GM20431 (cell line): ENCODE results near the gene ADARB2.

ENCODE experiments used
- in situ Hi-C: fragments of 300-500 bp; cut with MseI, MboI; formaldehyde crosslinking; loops from one replicate; pipeline ENCODE4 v1.15.0; 2020; ENCODE audit warnings: low sequenced_read_pairs; ENCODE audit not compliant: unreplicated experiment

Gene ADARB2

DNA sequence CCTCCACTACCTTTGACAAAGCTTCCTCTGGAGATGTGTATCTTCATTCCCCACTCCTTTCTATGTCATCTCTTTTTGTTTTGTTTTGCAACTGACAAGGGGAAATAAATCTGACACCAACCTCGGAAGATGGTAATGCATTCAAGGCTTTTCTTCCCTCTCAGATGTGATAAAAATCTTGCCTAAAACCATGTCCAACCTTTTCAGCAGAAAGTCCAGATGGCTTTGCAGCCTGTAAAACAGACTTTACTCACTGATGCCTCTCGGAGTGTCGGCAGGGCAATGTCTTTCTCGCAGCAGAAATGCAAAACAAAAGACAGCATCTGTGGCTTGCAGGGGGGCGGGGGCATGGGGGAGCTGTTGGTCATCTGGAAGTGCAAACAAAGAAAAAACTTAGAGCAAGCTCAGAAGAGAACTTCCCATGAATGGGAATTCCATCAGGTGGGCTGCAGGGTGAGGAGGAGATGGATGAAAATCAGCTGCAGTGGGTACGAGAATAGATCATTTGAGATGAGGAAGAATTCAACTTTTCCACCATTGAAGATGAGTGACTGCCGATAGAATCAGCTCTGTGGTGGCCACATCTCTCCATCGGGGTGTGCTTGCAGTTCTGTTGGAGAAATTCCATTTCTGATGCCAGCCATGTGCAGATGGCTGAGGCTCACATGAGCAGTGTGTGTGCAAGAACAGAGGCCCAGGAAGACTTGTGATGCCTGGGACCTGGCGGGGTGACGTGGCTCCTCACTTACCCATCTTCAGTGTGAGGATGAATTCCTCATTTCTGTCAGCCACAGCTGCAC lies 443.5 kb downstream of the ADARB2 start:
- in situ Hi-C loops = no loop called here

DNA sequence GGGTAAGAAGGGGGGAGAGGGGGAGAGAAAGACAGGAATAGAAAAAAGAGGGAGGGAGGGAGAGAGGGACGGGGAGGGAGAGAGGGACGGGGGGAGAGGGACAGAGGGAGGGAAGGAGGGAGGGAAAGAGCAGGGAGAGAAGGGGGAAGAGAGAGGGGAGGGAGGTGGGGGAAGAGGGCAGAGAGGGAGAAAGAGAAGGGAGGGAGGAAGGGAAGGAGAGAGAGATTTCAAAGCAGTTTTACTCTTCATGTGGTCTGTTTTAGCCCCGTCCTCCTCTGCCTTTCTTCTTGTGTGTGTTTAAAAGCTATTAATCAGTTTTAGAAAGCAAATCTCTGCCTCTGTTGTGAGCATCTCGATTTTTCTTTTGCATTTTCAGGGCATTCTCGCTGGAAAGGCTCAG lies 444.2 kb downstream of the ADARB2 start:
- in situ Hi-C loops = no loop called here

DNA sequence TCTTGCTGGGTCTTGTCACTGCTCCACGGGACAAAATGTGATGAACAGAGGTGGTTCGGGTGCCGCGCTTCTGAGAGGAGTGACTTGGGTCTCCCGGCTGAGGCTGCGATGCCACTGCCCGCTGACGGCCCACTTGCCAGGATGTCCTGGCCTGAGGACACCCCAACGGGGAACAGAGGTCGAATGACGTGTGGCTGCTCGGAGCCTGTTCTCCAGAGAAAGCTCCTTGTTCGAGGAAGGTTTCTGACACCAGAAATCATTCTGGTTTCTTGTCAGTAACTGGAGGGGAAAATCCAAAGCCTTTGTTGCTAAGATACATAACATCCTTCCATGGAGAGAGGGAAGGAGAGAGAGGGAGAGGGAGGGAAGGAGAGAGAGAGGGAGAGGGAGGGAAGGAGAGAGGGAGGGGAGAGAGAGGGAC lies 444.7 kb downstream of the ADARB2 start:
- in situ Hi-C loops = no loop called here

GRCh38 chr10:1291178-1292090 lies 445.9 kb downstream of the ADARB2 start:
- in situ Hi-C loops = no loop called here

- in situ Hi-C loops = no loop called here
Measured at GRCh38 chr10:1290071-1290471, 447.3 kb downstream of the ADARB2 start.

- in situ Hi-C loops = no loop called here
Measured at GRCh38 chr10:1289591-1289990, 447.7 kb downstream of the ADARB2 start.

DNA sequence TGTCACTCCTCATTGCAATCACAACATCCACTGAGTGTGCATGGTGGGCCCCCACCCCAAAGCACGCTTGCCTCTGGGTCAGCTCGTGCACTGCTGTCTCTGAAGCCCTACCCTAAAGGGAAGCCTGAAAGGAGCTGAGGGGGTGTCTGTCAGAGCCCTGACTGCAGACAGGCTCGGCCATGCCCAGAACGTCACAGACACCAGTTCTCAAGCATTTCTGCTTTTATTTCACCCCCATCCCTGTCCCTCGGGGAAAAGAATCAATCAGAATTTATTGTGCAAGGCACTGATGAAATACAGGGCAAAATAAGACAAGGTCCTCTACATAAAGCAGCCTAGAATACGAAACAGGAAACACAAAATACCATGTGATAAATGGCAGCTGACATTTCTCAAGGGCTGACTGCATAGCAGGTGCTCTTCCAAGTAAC lies 449.3 kb downstream of the ADARB2 start:
- in situ Hi-C loops = no loop called here

- in situ Hi-C loops = no loop called here
Measured at GRCh38 chr10:1287487-1287886, 449.8 kb downstream of the ADARB2 start.

DNA sequence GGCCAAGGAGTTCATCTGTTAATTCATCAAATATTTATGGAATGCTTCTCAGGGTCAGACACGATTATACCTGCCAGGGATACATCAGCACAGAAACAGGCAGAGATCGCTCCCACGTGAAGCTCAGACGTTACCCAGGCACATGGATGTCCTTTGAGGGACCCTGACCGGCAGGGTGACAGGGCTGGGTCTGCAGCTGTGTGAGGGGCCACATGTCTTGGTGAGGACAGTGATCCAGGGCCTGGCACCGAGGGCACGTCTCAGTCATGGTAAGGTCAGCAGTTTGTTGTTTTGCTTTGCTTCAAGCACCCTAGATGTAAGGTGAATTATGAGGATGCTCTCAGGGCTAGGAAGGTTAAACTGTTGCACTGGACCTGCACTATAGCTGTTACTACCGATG lies 453.2 kb downstream of the ADARB2 start:
- in situ Hi-C loops = no loop called here

DNA sequence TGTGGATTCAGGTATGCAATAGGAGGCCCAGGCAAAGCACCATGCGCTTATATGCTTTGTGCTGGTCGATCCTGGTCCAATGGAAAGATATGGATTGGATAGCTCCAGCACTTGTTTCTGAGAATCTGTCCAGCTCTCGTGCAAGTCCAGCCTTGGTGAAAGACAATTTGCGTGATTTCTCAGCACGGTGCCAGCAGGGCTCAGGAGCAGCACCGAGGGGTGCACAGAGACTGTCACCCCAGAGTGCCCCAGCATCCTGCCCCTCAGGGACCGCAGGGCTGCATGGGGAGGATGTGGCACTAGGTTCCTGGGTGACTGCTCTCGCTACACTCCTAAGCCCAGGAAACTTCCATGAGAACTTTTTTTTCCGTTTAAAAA lies 455.9 kb downstream of the ADARB2 start:
- in situ Hi-C loops = no loop called here

DNA sequence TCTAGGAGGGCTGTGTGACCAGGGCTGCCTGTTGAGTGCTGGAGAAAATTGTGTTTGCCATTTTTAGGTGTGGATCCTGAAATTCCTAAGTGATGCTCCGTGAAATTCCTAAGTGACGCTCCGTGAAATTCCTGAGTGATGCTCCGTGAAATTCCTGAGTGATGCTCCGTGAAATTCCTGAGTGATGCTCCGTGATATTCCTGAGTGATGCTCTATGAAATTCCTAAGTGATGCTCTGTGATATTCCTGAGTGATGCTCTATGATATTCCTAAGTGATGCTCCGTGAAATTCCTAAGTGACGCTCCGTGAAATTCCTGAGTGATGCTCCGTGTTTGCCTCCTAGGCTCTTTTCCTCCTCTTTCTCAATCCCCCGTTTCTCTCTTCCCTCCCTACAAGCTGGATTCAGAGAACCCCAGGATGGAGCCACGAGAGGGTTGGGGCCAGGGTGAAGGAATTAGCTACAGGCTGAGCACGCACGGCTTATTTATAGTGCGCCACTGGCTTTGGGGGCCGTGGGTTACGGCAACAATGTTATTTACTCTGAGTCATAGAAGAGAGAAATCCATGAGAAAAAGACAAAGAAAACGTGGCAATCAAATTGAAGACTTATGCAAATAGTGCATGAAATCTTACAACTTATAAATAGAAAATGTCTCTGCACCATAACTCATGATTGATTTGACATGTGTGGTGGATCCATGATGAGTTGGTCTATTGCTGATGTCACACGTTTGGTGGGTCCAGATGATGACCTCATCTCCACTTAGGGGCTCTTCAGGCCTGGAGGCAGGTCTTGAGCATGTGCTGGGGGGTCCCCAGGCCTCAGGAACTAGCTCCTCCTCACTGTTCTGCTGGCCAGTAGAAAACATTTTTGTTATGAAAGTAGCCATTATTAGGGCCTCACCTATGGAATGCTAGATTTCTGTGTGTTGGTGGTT lies 456.6 kb downstream of the ADARB2 start:
- in situ Hi-C loops = no loop called here

DNA sequence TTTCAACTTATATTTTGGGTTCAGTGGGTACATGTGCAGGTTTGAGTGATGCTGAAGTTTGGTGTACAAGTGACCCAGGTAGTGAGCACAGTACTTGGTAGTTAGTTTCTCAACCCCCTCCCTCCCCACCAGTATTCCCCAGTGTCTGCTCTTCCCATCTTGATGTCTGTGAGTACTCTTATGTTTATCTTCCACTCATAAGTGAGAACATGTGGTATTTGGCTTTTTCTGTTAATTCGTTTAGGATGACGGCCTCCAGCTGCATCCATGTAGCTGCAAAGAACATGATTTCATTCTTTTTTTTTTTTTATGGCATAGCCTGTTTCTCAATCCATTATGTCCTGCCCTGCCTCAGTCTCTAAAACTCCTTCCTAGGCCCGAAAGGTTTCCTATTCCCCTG lies 459.0 kb downstream of the ADARB2 start:
- in situ Hi-C loops = no loop called here

- in situ Hi-C loops = no loop called here
Measured at GRCh38 chr10:1274701-1275544, 462.4 kb downstream of the ADARB2 start.

DNA sequence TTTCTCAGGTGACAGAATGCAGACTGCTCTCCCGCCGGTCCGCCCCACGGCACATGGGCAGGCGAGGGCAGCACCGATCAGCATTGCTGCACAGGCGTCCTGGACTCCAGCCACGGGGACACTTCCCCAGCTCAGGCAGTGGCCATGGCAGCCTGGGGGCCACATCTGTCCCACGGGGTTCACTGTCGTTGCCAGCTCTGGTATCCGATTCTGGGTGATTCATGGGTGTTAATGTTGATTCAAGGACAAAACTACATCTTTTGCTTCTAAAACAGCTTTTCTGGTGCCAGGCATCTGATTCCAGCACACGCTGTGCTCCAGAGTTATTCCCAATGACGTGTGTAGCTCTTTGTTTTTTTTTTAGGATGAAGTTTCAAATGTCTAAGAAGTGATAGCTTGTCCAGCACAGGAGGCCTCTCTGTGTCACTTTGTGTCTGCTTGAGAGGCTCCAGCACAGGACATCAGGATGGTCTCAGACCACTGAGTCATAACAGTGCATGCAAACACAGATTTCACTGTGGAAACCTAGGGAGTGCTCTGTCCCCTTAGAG lies 463.1 kb downstream of the ADARB2 start:
- in situ Hi-C loops = no loop called here

- in situ Hi-C loops = no loop called here
Measured at GRCh38 chr10:1273372-1274105, 463.8 kb downstream of the ADARB2 start.

- in situ Hi-C loops = no loop called here
Measured at GRCh38 chr10:1272777-1273161, 464.6 kb downstream of the ADARB2 start.

DNA sequence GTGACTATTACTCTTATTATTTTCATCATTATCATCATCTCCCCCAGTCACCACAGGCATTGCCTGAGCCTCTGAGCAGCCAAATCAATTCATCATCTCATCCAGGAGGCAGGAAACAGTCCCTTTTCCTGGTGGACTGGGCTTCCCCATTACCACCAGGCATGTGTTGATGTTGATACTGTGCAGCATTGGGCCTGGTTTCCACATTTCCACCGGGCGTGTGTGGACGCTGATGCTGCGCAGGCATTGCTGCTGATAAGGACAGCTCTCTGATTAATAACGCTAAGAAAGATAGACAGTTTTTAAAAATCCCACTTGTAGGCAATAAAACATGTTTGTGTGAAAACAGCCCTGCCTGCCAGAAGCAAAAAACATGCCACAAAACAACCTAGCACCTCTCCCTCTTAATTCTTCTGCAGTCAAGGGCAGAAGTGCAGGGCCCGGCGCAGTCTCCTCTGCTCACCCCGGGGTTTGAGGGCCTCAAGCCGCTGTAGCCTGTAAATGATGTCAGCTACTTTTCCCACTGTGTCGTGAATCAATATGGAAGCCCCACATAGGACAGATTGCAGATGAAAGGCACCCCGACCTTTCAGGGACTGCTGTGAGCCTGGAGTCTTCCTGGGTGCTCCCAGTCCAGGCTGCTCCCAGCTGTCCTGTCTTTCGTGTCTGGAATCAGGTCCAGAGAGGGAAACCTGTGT lies 465.1 kb downstream of the ADARB2 start:
- in situ Hi-C loops = no loop called here

DNA sequence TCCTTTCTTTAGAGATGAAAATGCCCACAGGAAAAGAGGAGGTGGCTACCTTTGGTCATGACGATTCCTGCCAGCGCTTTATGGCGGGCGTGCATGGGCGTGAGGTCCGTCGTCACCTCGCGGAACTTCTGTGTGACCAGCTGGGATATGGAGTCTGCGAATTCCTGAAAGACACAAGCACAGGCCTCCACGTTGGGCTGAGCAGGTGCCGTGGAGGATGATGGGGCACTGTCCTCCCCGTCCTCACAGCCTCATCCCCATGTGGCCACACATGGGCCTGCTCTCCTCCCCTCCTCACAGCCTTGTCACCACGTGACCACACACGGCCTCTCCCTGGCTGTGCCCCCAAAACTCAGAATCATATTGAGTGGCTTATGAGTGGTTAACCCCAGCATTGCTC lies 466.4 kb downstream of the ADARB2 start:
- in situ Hi-C loops = no loop called here
